Pancreas (tissue), 10 donors: ENCODE results near the gene GALNT9. TPM values are rescaled to one million over a fixed set of nuclear protein-coding genes. Genes with fewer than 3 reads are reported as not detected.

ENCODE experiments used
- ATAC-seq, 4 donors: fragments of 200-7000 bp; cut with Tn5 transposase; one replicate each; pipeline versions ENCODE4 v1.8.0 to v1.9.1; 2020; ENCODE audit warnings: mild to moderate bottlenecking in 4 of 4, moderate library complexity in 4 of 4
- DNase-seq, 6 donors: peaks; one replicate each; pipeline ENCODE4 v3.0.0-alpha.2; 2020
- FAIRE-seq: peaks from 2 replicates; lab custom pipeline; 2012; peaks lifted over from hg19 to GRCh38; lab: Jason Lieb, UNC
- H3K27ac ChIP-seq, 4 donors: fragments of 200-600 bp; sonication (generic); 1 replicate in 3 of 4; 2 replicates in 1 of 4; pipeline versions ENCODE4 v1.5.0 to v1.8.0; 2020
- H3K27me3 ChIP-seq, 4 donors: fragments of 200-600 bp; one replicate each; pipeline ENCODE4 v1.8.0; 2021
- H3K36me3 ChIP-seq, 3 donors: fragments of 200-600 bp; sonication (generic) in 1 of 3; one replicate each; pipeline versions ENCODE4 v1.5.0 to v1.8.0; 2020 to 2021
- H3K4me1 ChIP-seq, 3 donors: fragments of 200-600 bp; one replicate each; pipeline ENCODE4 v1.8.0; 2021
- H3K4me3 ChIP-seq, 4 donors: fragments of 200-600 bp; sonication (generic) in 2 of 4; one replicate each; pipeline versions ENCODE4 v1.5.0 to v1.8.0; 2020 to 2021
- H3K9me3 ChIP-seq, 4 donors: fragments of 200-600 bp; one replicate each; pipeline ENCODE4 v1.8.0; 2021
- WGBS, 2 donors: extraction: QIAGEN DNeasy Blood & Tissue Kit; methylation state at CpG; one replicate each; pipeline ENCODE4 v1.1.7; 2013; 5-methylcytosine and 5-hydroxymethylcytosine counted together
- intact Hi-C, 3 donors: fragments of 100-400 bp; cut with DNase I; formaldehyde crosslinking; loops; one replicate each; pipeline versions ENCODE4 v1.11.1 to v1.14.2; 2022
- polyA plus RNA-seq, 2 donors: library from polyadenylated mRNA; stranded (reverse); fragments of 200-250 nt; gene quantifications; one replicate each; pipeline ENCODE4 v1.2.3, GENCODE V29; 2013
- total RNA-seq, 6 donors: library from RNA; stranded (reverse); fragmentation: NEBNext Ultra II Directional in 4 of 6; extraction: Animal tissue kit (Norgen Biotek cat#: 25700) in 4 of 6; gene quantifications; one replicate each; pipeline versions ENCODE4 v1.2.1 to v1.2.4, GENCODE V29; 2021 to 2023
- TF ChIP-seq, protein P1 (sequence below), 4 donors: fragments of 200-600 bp; sonication (generic) in 3 of 4; IDR thresholded peaks; one replicate each; pipeline versions ENCODE4 v1.5.0 to v1.8.0; 2021; ENCODE audit warnings: antibody characterized with exemption in 4 of 4
- donor health status: healthy with polysubstance abuse.
- donor health status: DM: no; HTN: no; CAD: no; lungs with moderate emphysema.
- donor health status: DM: no; HTN: no; CAD: no.
- donor health status: control.
- donor health status: control.
- donor health status: Bipolar disorder and iron deficiency.
- donor health status: DM: yes; HTN: yes; CAD: no.
- donor health status: DM: no; HTN: no; CAD: no.
- donor health status: DM: no; HTN: no; CAD: no.
- donor health status: DM: yes; HTN: yes; CAD: no.

GALNT9 gene
- total and polyA plus RNA-seq, 8 donors = 0.09 to 0.46 (median 0.25) TPM; not detected in 5

GRCh38 chr12:132277949-132278348, 51.4 kb downstream of the GALNT9 start:
- Histone ChIP-seq H3K36me3 (no peaks in the 10 kb centered on the region), H3K4me3 (no peak overlapping the region), H3K27me3 (peaks cover 0 to 26% (median 0%) of the 10 kb centered on the region in 4 donors), H3K4me1 (no peaks in the 10 kb centered on the region), H3K27ac (no peak overlapping the region), H3K9me3 (no peaks in the 10 kb centered on the region)
- WGBS, 2 donors = 34 to 39% methylated on average over 10 to 12 of the region's 12 CpGs
- intact Hi-C loops = no loop called here
- ATAC-seq (no peak), FAIRE-seq (no peak), DNase-seq (peak in 2 of 6 donors; percentile 6 to 25)
- TF ChIP-seq, protein P1, sequence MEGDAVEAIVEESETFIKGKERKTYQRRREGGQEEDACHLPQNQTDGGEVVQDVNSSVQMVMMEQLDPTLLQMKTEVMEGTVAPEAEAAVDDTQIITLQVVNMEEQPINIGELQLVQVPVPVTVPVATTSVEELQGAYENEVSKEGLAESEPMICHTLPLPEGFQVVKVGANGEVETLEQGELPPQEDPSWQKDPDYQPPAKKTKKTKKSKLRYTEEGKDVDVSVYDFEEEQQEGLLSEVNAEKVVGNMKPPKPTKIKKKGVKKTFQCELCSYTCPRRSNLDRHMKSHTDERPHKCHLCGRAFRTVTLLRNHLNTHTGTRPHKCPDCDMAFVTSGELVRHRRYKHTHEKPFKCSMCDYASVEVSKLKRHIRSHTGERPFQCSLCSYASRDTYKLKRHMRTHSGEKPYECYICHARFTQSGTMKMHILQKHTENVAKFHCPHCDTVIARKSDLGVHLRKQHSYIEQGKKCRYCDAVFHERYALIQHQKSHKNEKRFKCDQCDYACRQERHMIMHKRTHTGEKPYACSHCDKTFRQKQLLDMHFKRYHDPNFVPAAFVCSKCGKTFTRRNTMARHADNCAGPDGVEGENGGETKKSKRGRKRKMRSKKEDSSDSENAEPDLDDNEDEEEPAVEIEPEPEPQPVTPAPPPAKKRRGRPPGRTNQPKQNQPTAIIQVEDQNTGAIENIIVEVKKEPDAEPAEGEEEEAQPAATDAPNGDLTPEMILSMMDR (IDR thresholded peaks at IDR 0.05) = no peak

- TF ChIP-seq, protein P1 (IDR thresholded peaks at IDR 0.05) = no peak
- H3K9me3 ChIP-seq = no peaks in the 10 kb centered on the region
- peaks cover 0 to 26% (median 0%) of the 10 kb centered on the region in 4 donors for H3K27me3 ChIP-seq
- H3K27ac ChIP-seq = no peak overlapping the region
- FAIRE-seq (no peak), DNase-seq (peak in 2 of 6 donors; percentile 10 to 38), ATAC-seq (no peak)
- H3K36me3 ChIP-seq = no peaks in the 10 kb centered on the region
- WGBS, 2 donors = 33 to 38% methylated on average over 29 to 31 of the region's 31 CpGs
- intact Hi-C loops = no loop called here
- no peak overlapping the region for H3K4me3 ChIP-seq
- H3K4me1 ChIP-seq = no peaks in the 10 kb centered on the region
These were observed 51.9 kb downstream of the GALNT9 start for GRCh38 chr12:132277374-132277941.

DNA sequence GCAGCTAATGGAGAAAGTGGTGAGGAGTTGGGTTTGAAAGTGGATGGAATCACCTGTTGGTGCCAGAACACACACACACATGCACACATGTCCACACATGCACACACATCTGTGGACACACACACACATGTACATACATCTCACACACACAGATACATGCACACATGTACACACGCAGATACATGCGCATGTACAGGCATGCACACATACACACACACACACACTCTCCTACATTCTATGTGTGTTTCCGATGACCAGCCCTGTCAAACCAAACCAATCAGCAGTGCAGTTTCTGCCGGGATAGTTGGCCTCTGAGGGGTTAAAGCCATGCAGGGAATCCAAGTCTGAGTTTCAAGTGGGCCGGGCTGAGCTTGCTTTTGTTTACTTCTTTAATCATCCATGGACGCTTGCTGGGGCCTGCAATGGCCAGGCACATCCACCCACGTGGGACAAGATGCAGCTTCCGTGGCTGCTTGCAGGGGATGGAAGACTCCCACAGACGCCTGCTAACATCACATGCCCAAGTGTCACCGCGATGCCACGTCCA, 52.5 kb downstream of the GALNT9 start:
- FAIRE-seq = no peak
- TF ChIP-seq, protein P1 (IDR thresholded peaks at IDR 0.05) = no peak
- 36 to 40% methylated on average over 12 of the region's 12 CpGs for WGBS, 2 donors
- Histone ChIP-seq H3K4me1 (no peaks in the 10 kb centered on the region), H3K36me3 (no peaks in the 10 kb centered on the region), H3K27me3 (peaks cover 0 to 26% (median 0%) of the 10 kb centered on the region in 4 donors), H3K27ac (no peak overlapping the region), H3K9me3 (no peaks in the 10 kb centered on the region), H3K4me3 (no peak overlapping the region)
- no peak for DNase-seq
- intact Hi-C loops = no loop called here
- ATAC-seq = no peak

DNA sequence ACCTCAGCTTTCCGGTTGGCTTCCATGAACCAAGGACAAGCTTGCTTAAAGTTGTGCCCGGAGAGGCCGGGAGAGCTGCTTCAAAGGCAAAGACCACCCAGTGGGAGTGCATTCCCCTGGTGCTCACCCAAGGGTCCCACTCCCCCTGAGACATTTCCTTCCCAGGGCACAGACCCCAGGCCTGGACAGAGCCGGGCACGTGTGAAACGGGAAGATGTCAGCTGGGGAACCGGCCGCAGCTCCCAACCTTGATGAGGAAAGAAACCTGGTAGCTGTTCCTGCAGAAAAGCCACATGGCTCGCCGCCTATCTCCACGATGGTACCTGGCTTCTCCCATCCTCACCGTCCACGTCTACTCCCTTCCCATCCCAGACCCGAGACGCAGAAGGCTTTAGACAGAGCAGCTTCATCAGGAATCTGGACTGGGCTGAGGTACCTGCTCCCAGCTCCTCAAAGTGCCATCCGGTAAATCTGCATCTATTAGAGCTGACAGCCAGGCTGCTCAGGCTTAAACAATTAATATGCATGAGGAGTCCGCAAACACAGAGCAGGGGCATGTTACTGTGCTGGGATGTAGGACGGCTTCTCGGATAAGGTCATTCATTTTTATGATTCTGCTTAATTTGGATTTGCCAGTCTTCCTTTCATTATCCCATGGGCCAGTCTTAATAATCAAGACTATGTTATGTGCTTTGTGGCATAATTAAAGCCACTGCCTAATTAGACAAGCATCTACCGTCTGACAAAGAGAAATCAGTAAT, 53.1 kb downstream of the GALNT9 start:
- TF ChIP-seq, protein P1 (IDR thresholded peaks at IDR 0.05) = no peak
- intact Hi-C loops = no loop called here
- H3K4me3 ChIP-seq = no peak overlapping the region
- peak in 1 of 6 donors; percentile 1 for DNase-seq
- no peak for FAIRE-seq
- no peaks in the 10 kb centered on the region for H3K4me1 ChIP-seq
- no peaks in the 10 kb centered on the region for H3K9me3 ChIP-seq
- no peak overlapping the region for H3K27ac ChIP-seq
- no peak for ATAC-seq
- H3K27me3 ChIP-seq = peaks cover 0 to 26% (median 0%) of the 10 kb centered on the region in 4 donors
- no peaks in the 10 kb centered on the region for H3K36me3 ChIP-seq
- WGBS, 2 donors = 50 to 58% methylated on average over 20 of the region's 20 CpGs
